CD14-positive monocyte (primary cell): ENCODE results near the gene SNAP25. TPM values are rescaled to one million over a fixed set of nuclear protein-coding genes. Genes with fewer than 3 reads are reported as not detected.

ENCODE experiments used
- DNase-seq, 3 donors: peaks; one replicate each; pipeline ENCODE4 v3.0.0-alpha.2; 2011 to 2022
- H2AFZ ChIP-seq: 2 replicates; pipeline ENCODE4 v1.6.0; 2012; ENCODE audit warnings: mild to moderate bottlenecking, low read depth, low read length, inconsistent platforms; ENCODE audit not compliant: insufficient read depth, poor library complexity, severe bottlenecking
- H3K27ac ChIP-seq, 2 donors: 1 replicate in 1 of 2; 2 replicates in 1 of 2; pipeline ENCODE4 v1.5.1; 2012 to 2013; ENCODE audit warnings: low read length in 2 of 2, control low read depth in 1 of 2, inconsistent platforms in 1 of 2, low read depth in 1 of 2, mild to moderate bottlenecking in 1 of 2
- H3K27me3 ChIP-seq, 2 donors: one replicate each; pipeline versions ENCODE4 v1.6.0 to v1.6.1; 2011 to 2013; ENCODE audit warnings: low read length in 2 of 2; ENCODE audit not compliant: control insufficient read depth in 2 of 2, insufficient read depth in 2 of 2
- H3K36me3 ChIP-seq, 2 donors: replicated peaks in 1 of 2; 1 replicate in 1 of 2; 2 replicates in 1 of 2; pipeline versions ENCODE4 v1.5.1 to v1.6.1; 2012 to 2013; ENCODE audit warnings: low read length in 2 of 2, control low read depth in 1 of 2, inconsistent platforms in 1 of 2, mild to moderate bottlenecking in 1 of 2; ENCODE audit not compliant: insufficient read depth in 2 of 2, control insufficient read depth in 1 of 2
- H3K4me1 ChIP-seq, 2 donors: 1 replicate in 1 of 2; 2 replicates in 1 of 2; pipeline versions ENCODE4 v1.5.1 to v1.6.1; 2012 to 2013; ENCODE audit warnings: low read length in 2 of 2, control low read depth in 1 of 2, inconsistent platforms in 1 of 2, mild to moderate bottlenecking in 1 of 2, moderate library complexity in 1 of 2; ENCODE audit not compliant: insufficient read depth in 2 of 2, control insufficient read depth in 1 of 2
- H3K4me2 ChIP-seq: replicated peaks from 2 replicates; pipeline ENCODE3; 2012; ENCODE audit warnings: low read length, moderate library complexity, mild to moderate bottlenecking; ENCODE audit not compliant: poor library complexity, severe bottlenecking; ENCODE audit errors: extremely low read depth
- H3K4me3 ChIP-seq, 3 experiments: fragments of 200-600 bp in 1 of 3; sonication (generic) in 1 of 3; replicated peaks in 1 of 3; 1 replicate in 2 of 3; 2 replicates in 1 of 3; pipeline ENCODE4 v1.5.1; 2011 to 2013; ENCODE audit warnings: low read length in 3 of 3, mild to moderate bottlenecking in 3 of 3, control low read depth in 2 of 3, low read depth in 2 of 3, inconsistent platforms in 1 of 3, moderate library complexity in 1 of 3
- H3K79me2 ChIP-seq: 2 replicates; pipeline ENCODE4 v1.6.0; 2012; ENCODE audit warnings: mild to moderate bottlenecking, control low read depth, inconsistent platforms, low read length, moderate library complexity; ENCODE audit not compliant: insufficient read depth
- H3K9ac ChIP-seq: 2 replicates; pipeline ENCODE4 v1.6.0; 2017; ENCODE audit warnings: low read length, mild to moderate bottlenecking; ENCODE audit not compliant: insufficient read depth, poor library complexity, severe bottlenecking
- H3K9me3 ChIP-seq, 2 donors: replicated peaks in 1 of 2; 1 replicate in 1 of 2; 2 replicates in 1 of 2; pipeline versions ENCODE4 v1.5.1 to v1.6.1; 2012 to 2013; ENCODE audit warnings: low read length in 2 of 2, control low read depth in 1 of 2; ENCODE audit not compliant: control insufficient read depth in 1 of 2, insufficient read depth in 1 of 2
- H4K20me1 ChIP-seq: 2 replicates; pipeline ENCODE4 v1.6.0; 2012; ENCODE audit warnings: mild to moderate bottlenecking, low read length, control low read depth, moderate library complexity; ENCODE audit not compliant: insufficient read depth
- H3K27ac Mint-ChIP-seq, 7 donors: one replicate each; pipeline ENCODE4 v1.8.0; 2020; ENCODE audit warnings: mild to moderate bottlenecking in 7 of 7, mixed read lengths in 7 of 7, moderate library complexity in 6 of 7, inconsistent platforms in 2 of 7
- H3K27me3 Mint-ChIP-seq, 3 donors: one replicate each; pipeline ENCODE4 v1.8.0; 2021 to 2022; ENCODE audit warnings: low read depth in 3 of 3, mild to moderate bottlenecking in 3 of 3, mixed read lengths in 3 of 3, moderate library complexity in 3 of 3, inconsistent platforms in 1 of 3
- H3K36me3 Mint-ChIP-seq, 2 donors: one replicate each; pipeline ENCODE4 v1.8.0; 2020; ENCODE audit warnings: mixed read lengths in 2 of 2, inconsistent platforms in 1 of 2, mild to moderate bottlenecking in 1 of 2
- H3K4me1 Mint-ChIP-seq: one replicate; pipeline ENCODE4 v1.8.0; 2020; ENCODE audit warnings: mild to moderate bottlenecking, mixed read lengths
- H3K4me3 Mint-ChIP-seq, 2 donors: one replicate each; pipeline ENCODE4 v1.8.0; 2020; ENCODE audit warnings: mild to moderate bottlenecking in 2 of 2, mixed read lengths in 2 of 2, moderate library complexity in 1 of 2
- H3K9me3 Mint-ChIP-seq, 7 donors: one replicate each; pipeline ENCODE4 v1.8.0; 2020 to 2022; ENCODE audit warnings: mixed read lengths in 7 of 7, mild to moderate bottlenecking in 6 of 7, moderate library complexity in 6 of 7, inconsistent platforms in 2 of 7
- WGBS: methylation state at CpG from one replicate; pipeline ENCODE4 v1.1.5; 2013; ENCODE audit warnings: missing lambda C conversion rate; ENCODE audit not compliant: insufficient coverage; 5-methylcytosine and 5-hydroxymethylcytosine counted together
- intact Hi-C, 2 donors: fragments of 100-400 bp; cut with micrococcal nuclease; formaldehyde crosslinking; loops; one replicate each; pipeline versions ENCODE4 v1.15.0 to v1.15.1; 2023
- polyA plus RNA-seq, 3 donors: library from polyadenylated mRNA; depleted of rRNA in 1 of 3; unstranded in 2 of 3; stranded (reverse) in 1 of 3; fragments of 300-500 nt in 2 of 3; fragments of >200 nt in 1 of 3; fragmentation: Illumina TruSeq in 2 of 3; gene quantifications; 1 replicate in 2 of 3; 2 replicates in 1 of 3; pipeline ENCODE4 v1.2.3, GENCODE V29; 2012 to 2021
- TF ChIP-seq, protein P1 (sequence below): fragments of 200-600 bp; IDR thresholded peaks from one replicate; pipeline ENCODE4 v1.8.0; 2022; ENCODE audit warnings: antibody characterized with exemption, mild to moderate bottlenecking

Gene SNAP25
- polyA plus RNA-seq, 3 donors: not detected

DNA sequence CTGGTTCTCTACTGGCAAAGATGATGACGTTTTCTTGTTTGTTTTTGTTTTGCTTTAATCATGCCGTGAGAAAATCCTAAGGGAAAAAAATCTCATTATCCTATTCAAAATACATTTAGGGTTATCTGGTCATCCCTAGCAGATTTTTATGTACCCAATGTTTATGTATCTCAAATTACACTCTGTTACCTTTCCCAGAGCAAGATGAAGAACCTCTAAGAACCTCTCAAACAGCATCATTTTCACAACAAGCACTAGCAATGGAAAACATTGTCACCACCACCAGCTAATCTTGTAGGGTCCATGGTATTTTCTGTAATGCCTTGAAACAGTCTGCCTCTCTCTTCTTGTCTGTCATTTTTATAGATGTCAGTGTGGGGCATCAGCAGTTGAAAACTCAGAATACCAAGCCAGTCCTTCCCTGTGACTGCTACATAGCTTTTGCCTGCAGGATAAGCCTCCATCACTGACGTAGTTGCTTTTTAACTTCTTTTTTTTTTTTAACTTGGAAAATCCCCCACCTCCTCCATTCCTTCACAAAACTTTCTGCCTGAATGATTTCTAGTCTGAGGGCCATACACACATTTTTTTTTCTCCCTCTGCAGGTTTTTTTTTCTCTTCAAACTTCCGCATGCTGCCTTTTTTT is 2.4 kb upstream of the SNAP25 start:
- no peaks in the 10 kb centered on the region for H3K36me3 ChIP-seq
- peaks cover 4 to 7% of the 10 kb centered on the region in 2 donors for H3K4me1 ChIP-seq
- H3K27me3 ChIP-seq: peaks cover 38 to 44% of the 10 kb centered on the region in 2 donors
- H3K27me3 Mint-ChIP-seq: peaks cover 39 to 43% (median 42%) of the 10 kb centered on the region in 3 donors
- H3K4me2 ChIP-seq: no peak overlapping the region
- TF ChIP-seq, protein P1, sequence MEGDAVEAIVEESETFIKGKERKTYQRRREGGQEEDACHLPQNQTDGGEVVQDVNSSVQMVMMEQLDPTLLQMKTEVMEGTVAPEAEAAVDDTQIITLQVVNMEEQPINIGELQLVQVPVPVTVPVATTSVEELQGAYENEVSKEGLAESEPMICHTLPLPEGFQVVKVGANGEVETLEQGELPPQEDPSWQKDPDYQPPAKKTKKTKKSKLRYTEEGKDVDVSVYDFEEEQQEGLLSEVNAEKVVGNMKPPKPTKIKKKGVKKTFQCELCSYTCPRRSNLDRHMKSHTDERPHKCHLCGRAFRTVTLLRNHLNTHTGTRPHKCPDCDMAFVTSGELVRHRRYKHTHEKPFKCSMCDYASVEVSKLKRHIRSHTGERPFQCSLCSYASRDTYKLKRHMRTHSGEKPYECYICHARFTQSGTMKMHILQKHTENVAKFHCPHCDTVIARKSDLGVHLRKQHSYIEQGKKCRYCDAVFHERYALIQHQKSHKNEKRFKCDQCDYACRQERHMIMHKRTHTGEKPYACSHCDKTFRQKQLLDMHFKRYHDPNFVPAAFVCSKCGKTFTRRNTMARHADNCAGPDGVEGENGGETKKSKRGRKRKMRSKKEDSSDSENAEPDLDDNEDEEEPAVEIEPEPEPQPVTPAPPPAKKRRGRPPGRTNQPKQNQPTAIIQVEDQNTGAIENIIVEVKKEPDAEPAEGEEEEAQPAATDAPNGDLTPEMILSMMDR: no peak
- DNase-seq: no peak
- 56% methylated on average over 1 of the region's 4 CpGs for WGBS
- H3K9ac ChIP-seq: no peak overlapping the region
- H2AFZ ChIP-seq: no peak overlapping the region
- intact Hi-C loops: loop anchor here in 1 of 2 donors (10.0 kb wide), 1 partner anchor 241 kb away; no protein-coding TSS in a partner anchor
- no peaks in the 10 kb centered on the region for H4K20me1 ChIP-seq
- H3K79me2 ChIP-seq: no peaks in the 10 kb centered on the region
- no peak overlapping the region for H3K27ac ChIP-seq
- no peak overlapping the region for H3K4me3 ChIP-seq
- H3K9me3 Mint-ChIP-seq: peaks cover 5 to 15% (median 13%) of the 10 kb centered on the region in 7 donors
- peaks cover 0 to 11% of the 10 kb centered on the region in 2 donors for H3K9me3 ChIP-seq
- no peak overlapping the region for H3K27ac Mint-ChIP-seq
- peak overlapping the region in 1 of 2 donors; percentile 63 for H3K4me3 Mint-ChIP-seq
- peaks cover 4 to 7% of the 10 kb centered on the region in 2 donors for H3K36me3 Mint-ChIP-seq
- peaks cover 11% of the 10 kb centered on the region for H3K4me1 Mint-ChIP-seq

DNA sequence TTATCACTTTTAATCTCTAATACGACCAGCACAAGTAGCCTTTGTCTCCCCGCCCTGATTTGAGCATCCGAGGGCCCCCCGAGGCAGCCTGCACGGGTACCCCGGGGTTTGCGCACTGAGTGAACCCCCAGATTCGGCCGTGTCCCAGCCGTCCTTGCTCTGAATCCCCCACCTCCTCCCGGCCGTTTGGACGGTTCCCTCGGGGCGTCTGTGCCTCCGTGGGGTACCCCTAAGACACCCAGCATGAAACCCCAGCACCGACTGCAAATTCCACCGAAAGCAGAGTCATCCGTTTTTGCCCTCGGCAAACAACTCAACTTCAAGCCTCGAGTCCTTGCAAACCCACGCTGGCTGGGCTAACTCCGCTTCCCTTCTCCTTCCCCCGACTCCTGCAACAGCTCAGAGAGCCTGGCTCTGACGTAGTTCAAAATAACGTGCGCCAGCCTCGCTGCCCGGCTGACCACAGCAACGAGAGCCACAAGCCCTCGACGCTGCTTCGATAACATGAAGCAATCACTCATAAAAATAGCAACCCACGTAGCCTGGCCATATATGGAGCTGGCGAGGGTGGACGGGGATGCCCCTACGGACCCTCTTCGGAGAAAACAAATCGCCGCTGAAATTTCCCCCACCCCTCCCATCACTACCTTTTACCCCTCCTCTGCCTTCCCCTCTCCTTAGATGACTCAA is 764 bp upstream of the SNAP25 start:
- intact Hi-C loops: loop anchor here in 1 of 2 donors (10.0 kb wide), 1 partner anchor 243 kb away; no protein-coding TSS in a partner anchor
- peak in 2 of 3 donors; percentile 27 to 38 for DNase-seq
- Mint-ChIP-seq H3K9me3 (peaks cover 5 to 15% (median 13%) of the 10 kb centered on the region in 7 donors), H3K36me3 (peaks cover 4 to 7% of the 10 kb centered on the region in 2 donors), H3K27me3 (peaks cover 40 to 45% (median 42%) of the 10 kb centered on the region in 3 donors), H3K4me3 (peak overlapping the region in 1 of 2 donors; percentile 84), H3K27ac (peak overlapping the region in 1 of 7 donors; percentile 44), H3K4me1 (peaks cover 11% of the 10 kb centered on the region)
- no peaks in the 10 kb centered on the region for H3K36me3 ChIP-seq
- no peak overlapping the region for H2AFZ ChIP-seq
- under 1% methylated on average over 33 of the region's 40 CpGs for WGBS
- peaks cover 4 to 7% of the 10 kb centered on the region in 2 donors for H3K4me1 ChIP-seq
- no peaks in the 10 kb centered on the region for H4K20me1 ChIP-seq
- peaks cover 0 to 11% of the 10 kb centered on the region in 2 donors for H3K9me3 ChIP-seq
- peaks cover 38 to 44% of the 10 kb centered on the region in 2 donors for H3K27me3 ChIP-seq
- H3K27ac ChIP-seq: no peak overlapping the region
- TF ChIP-seq, protein P1: no peak
- no peaks in the 10 kb centered on the region for H3K79me2 ChIP-seq
- no peak overlapping the region for H3K9ac ChIP-seq
- no peak overlapping the region for H3K4me3 ChIP-seq
- H3K4me2 ChIP-seq: peak overlapping the region; percentile 8
